Neural progenitor cell (in vitro differentiated cells): Measurements from ENCODE around the gene RAB27A. TPM values are rescaled to one million over a fixed set of nuclear protein-coding genes. Genes with fewer than 3 reads are reported as not detected.

ENCODE experiments used
- DNase-seq: peaks from one replicate; pipeline ENCODE4 v3.0.0-alpha.2; 2016; ENCODE audit warnings: low spot score
- H2AFZ ChIP-seq: fragments of 200-600 bp; sonication (generic); replicated peaks from 2 replicates; pipeline ENCODE4 v1.6.1; 2016; ENCODE audit warnings: antibody characterized with exemption
- H3F3A ChIP-seq: fragments of 200-600 bp; sonication (generic); 2 replicates; pipeline ENCODE4 v1.6.1; 2016; ENCODE audit warnings: antibody characterized with exemption, low read depth
- H3K27ac ChIP-seq: fragments of 200-600 bp; sonication (generic); 2 replicates; pipeline ENCODE4 v1.5.1; 2016; ENCODE audit warnings: mild to moderate bottlenecking
- H3K27me3 ChIP-seq: fragments of 200-600 bp; sonication (generic); 2 replicates; pipeline ENCODE4 v1.6.1; 2016; ENCODE audit warnings: mild to moderate bottlenecking, moderate library complexity
- H3K36me3 ChIP-seq: fragments of 200-600 bp; sonication (generic); 2 replicates; pipeline ENCODE4 v1.5.1; 2016
- H3K4me1 ChIP-seq: fragments of 200-600 bp; sonication (generic); 2 replicates; pipeline ENCODE4 v1.6.1; 2016; ENCODE audit warnings: mixed run types
- H3K4me2 ChIP-seq: fragments of 200-600 bp; sonication (generic); 2 replicates; pipeline ENCODE4 v1.6.1; 2016
- H3K4me3 ChIP-seq: fragments of 200-600 bp; sonication (generic); 2 replicates; pipeline ENCODE4 v1.5.1; 2016
- H3K79me2 ChIP-seq: fragments of 200-600 bp; sonication (generic); 2 replicates; pipeline ENCODE4 v1.6.1; 2016; ENCODE audit warnings: low read depth
- H3K9ac ChIP-seq: fragments of 200-600 bp; sonication (generic); 2 replicates; pipeline ENCODE4 v1.6.1; 2016
- H3K9me3 ChIP-seq: fragments of 200-600 bp; sonication (generic); 2 replicates; pipeline ENCODE4 v1.5.1; 2016; ENCODE audit warnings: low read depth
- H4K20me1 ChIP-seq: fragments of 200-600 bp; sonication (generic); 2 replicates; pipeline ENCODE4 v1.6.1; 2016; ENCODE audit warnings: low read depth
- H3K27ac Mint-ChIP-seq: 3 replicates; pipeline ENCODE4 v1.8.0; 2021; ENCODE audit warnings: mixed read lengths
- H3K27me3 Mint-ChIP-seq: 2 replicates; pipeline ENCODE4 v1.8.0; 2022; ENCODE audit warnings: low read depth, mild to moderate bottlenecking, inconsistent platforms, moderate library complexity, mixed read lengths; ENCODE audit not compliant: insufficient read depth
- H3K36me3 Mint-ChIP-seq: 3 replicates; pipeline ENCODE4 v1.8.0; 2021; ENCODE audit warnings: mixed read lengths
- H3K4me1 Mint-ChIP-seq: 3 replicates; pipeline ENCODE4 v1.8.0; 2021; ENCODE audit warnings: mixed read lengths
- H3K4me3 Mint-ChIP-seq: 3 replicates; pipeline ENCODE4 v1.8.0; 2021; ENCODE audit warnings: mild to moderate bottlenecking, moderate library complexity, mixed read lengths
- H3K9me3 Mint-ChIP-seq: 3 replicates; pipeline ENCODE4 v1.8.0; 2020; ENCODE audit warnings: mixed read lengths
- EZH2 ChIP-seq: fragments of 200-600 bp; sonication (generic); IDR thresholded peaks from 2 replicates; pipeline ENCODE4 v1.6.1; 2017; ENCODE audit warnings: antibody characterized with exemption, mild to moderate bottlenecking, moderate library complexity
- EZH2phosphoT487 ChIP-seq: fragments of 200-600 bp; sonication (generic); IDR thresholded peaks from 2 replicates; pipeline ENCODE4 v1.6.1; 2017; ENCODE audit warnings: antibody characterized with exemption
- total RNA-seq: library from RNA; depleted of rRNA; stranded (reverse); fragments of >200 nt; gene quantifications from 2 replicates; pipeline ENCODE4 v1.2.3, GENCODE V29; 2015; ENCODE audit warnings: low replicate concordance
- TF ChIP-seq, protein P1 (sequence below): fragments of 200-600 bp; sonication (generic); IDR thresholded peaks from 2 replicates; pipeline ENCODE4 v1.5.1; 2017; ENCODE audit warnings: antibody characterized with exemption, mild to moderate bottlenecking

Gene RAB27A
- total RNA-seq, 1 donor from 2014 or later: 3.6 TPM

DNA sequence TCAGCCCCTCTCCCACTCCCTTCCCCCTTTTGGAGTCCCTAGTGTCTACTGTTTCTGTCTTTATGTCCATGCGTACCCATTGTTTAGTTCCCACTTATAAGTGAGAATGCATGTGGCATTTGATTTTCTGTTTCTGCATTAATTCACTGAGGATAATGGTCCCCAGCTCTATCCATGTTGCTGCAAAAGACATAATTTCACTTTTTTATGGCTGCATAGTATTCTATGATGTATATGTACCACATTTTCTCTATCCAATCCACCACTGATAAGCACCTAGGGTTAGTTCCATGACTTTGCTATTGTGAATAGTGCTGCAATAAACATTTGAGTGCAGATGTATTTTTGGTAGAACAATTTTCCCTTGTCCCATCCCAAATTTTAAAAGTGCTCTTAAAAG lies 58.7 kb downstream of the RAB27A start:
- Mint-ChIP-seq H3K27me3 (peaks cover 2% of the 10 kb centered on the region), H3K4me1 (no peaks in the 10 kb centered on the region), H3K9me3 (no peaks in the 10 kb centered on the region), H3K36me3 (no peaks in the 10 kb centered on the region), H3K4me3 (no peak overlapping the region), H3K27ac (no peak overlapping the region)
- no peak for DNase-seq
- no peaks in the 10 kb centered on the region for H3K36me3 ChIP-seq
- H3K9me3 ChIP-seq: no peaks in the 10 kb centered on the region
- no peak overlapping the region for H3K27ac ChIP-seq
- no peaks in the 10 kb centered on the region for H4K20me1 ChIP-seq
- no peak overlapping the region for H3K9ac ChIP-seq
- no peak overlapping the region for H3K4me2 ChIP-seq
- H3K4me3 ChIP-seq: no peak overlapping the region
- no peaks in the 10 kb centered on the region for H3K4me1 ChIP-seq
- no peak overlapping the region for H2AFZ ChIP-seq
- no peaks in the 10 kb centered on the region for H3K79me2 ChIP-seq
- H3F3A ChIP-seq: no peaks in the 10 kb centered on the region
- TF ChIP-seq EZH2 (no peak), EZH2phosphoT487 (no peak)
- TF ChIP-seq, protein P1, sequence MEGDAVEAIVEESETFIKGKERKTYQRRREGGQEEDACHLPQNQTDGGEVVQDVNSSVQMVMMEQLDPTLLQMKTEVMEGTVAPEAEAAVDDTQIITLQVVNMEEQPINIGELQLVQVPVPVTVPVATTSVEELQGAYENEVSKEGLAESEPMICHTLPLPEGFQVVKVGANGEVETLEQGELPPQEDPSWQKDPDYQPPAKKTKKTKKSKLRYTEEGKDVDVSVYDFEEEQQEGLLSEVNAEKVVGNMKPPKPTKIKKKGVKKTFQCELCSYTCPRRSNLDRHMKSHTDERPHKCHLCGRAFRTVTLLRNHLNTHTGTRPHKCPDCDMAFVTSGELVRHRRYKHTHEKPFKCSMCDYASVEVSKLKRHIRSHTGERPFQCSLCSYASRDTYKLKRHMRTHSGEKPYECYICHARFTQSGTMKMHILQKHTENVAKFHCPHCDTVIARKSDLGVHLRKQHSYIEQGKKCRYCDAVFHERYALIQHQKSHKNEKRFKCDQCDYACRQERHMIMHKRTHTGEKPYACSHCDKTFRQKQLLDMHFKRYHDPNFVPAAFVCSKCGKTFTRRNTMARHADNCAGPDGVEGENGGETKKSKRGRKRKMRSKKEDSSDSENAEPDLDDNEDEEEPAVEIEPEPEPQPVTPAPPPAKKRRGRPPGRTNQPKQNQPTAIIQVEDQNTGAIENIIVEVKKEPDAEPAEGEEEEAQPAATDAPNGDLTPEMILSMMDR: no peak
- H3K27me3 ChIP-seq: no peaks in the 10 kb centered on the region

DNA sequence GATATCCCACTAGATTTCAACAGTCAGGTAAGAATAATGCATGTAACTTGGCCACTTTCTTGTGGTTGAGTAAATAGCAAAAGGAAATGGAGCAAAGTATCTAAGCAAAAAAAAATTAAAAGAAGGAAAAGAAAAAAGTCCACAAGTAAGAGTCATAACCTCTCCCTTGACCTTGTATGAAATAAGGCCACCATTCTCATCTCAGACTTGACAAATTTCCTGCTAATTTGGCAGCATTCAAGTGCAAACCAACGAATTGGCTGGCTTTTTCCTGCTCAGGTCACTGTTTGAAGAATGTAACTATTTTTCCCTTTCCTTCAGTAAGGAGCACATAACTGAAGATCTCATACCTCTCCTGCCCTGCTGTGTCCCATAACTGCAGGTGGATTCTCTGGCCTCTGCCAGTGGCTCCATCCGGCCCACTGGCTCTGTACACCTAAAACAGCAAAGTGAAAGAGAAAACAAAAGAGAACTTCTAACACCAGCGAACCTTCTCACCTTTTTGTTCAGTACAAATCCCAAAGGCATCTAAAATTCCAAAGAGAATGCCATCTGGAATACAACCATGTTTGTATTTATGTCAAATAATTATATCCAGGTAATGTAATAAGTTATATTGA lies 59.5 kb downstream of the RAB27A start:
- H3K4me1 ChIP-seq: no peaks in the 10 kb centered on the region
- H3K4me2 ChIP-seq: no peak overlapping the region
- no peak overlapping the region for H3K4me3 ChIP-seq
- H3K27ac ChIP-seq: no peak overlapping the region
- H4K20me1 ChIP-seq: no peaks in the 10 kb centered on the region
- no peaks in the 10 kb centered on the region for H3K9me3 ChIP-seq
- no peaks in the 10 kb centered on the region for H3K27me3 ChIP-seq
- TF ChIP-seq EZH2: no peak
- TF ChIP-seq, protein P1: no peak
- no peak for TF ChIP-seq EZH2phosphoT487
- no peak for DNase-seq
- H3K4me3 Mint-ChIP-seq: no peak overlapping the region
- H3K9ac ChIP-seq: no peak overlapping the region
- no peaks in the 10 kb centered on the region for H3K36me3 ChIP-seq
- H3F3A ChIP-seq: no peaks in the 10 kb centered on the region
- no peaks in the 10 kb centered on the region for H3K9me3 Mint-ChIP-seq
- H3K27me3 Mint-ChIP-seq: peaks cover 2% of the 10 kb centered on the region
- H3K27ac Mint-ChIP-seq: no peak overlapping the region
- H3K4me1 Mint-ChIP-seq: no peaks in the 10 kb centered on the region
- no peaks in the 10 kb centered on the region for H3K79me2 ChIP-seq
- no peaks in the 10 kb centered on the region for H3K36me3 Mint-ChIP-seq
- H2AFZ ChIP-seq: no peak overlapping the region

DNA sequence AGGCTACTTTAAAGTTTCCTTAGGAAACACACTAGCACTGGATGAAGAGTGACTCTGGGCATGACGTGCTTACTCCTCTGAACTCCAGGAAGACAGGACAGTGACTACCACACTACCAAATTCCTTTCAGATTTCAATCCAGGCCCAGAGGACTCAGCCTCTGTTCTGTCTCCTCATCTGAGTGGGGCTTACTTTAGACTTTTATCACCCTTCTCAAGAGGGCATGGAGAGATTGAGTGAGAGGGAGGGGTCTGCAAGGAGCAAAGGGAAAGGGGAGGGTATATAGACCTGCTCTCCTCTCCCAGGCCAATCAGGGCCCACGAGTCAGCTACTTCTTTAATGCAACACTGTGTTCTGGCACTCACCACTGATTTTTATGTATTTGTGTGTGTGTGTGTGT lies 63.5 kb downstream of the RAB27A start:
- Mint-ChIP-seq H3K4me1 (no peaks in the 10 kb centered on the region), H3K27me3 (peaks cover 4% of the 10 kb centered on the region), H3K27ac (no peak overlapping the region), H3K36me3 (no peaks in the 10 kb centered on the region), H3K9me3 (no peaks in the 10 kb centered on the region), H3K4me3 (no peak overlapping the region)
- no peak overlapping the region for H3K27ac ChIP-seq
- no peaks in the 10 kb centered on the region for H3K27me3 ChIP-seq
- no peaks in the 10 kb centered on the region for H3K4me1 ChIP-seq
- TF ChIP-seq EZH2 (no peak), EZH2phosphoT487 (no peak)
- TF ChIP-seq, protein P1: no peak
- H3K4me2 ChIP-seq: no peak overlapping the region
- H2AFZ ChIP-seq: no peak overlapping the region
- H3K9me3 ChIP-seq: no peaks in the 10 kb centered on the region
- H3K79me2 ChIP-seq: no peaks in the 10 kb centered on the region
- H3K4me3 ChIP-seq: no peak overlapping the region
- no peaks in the 10 kb centered on the region for H3F3A ChIP-seq
- no peak for DNase-seq
- H3K36me3 ChIP-seq: no peaks in the 10 kb centered on the region
- no peaks in the 10 kb centered on the region for H4K20me1 ChIP-seq
- H3K9ac ChIP-seq: no peak overlapping the region
